HepG2 (cell line): ENCODE results near the gene GMPPA.

Experiments used
- CENPT ChIP-seq: sonication (generic); formaldehyde crosslinking; IDR thresholded peaks from 2 replicates; pipeline ENCODE4 v1.8.0; 2022; ENCODE audit warnings: low read depth, mild to moderate bottlenecking, moderate library complexity, missing genetic modification reagents
- CTCF ChIP-seq: sonication (generic); formaldehyde crosslinking; IDR thresholded peaks from 2 replicates; pipeline ENCODE4 v1.5.0; 2020; ENCODE audit warnings: mild to moderate bottlenecking, missing genetic modification reagents, moderate library complexity
- GATAD1 ChIP-seq: IDR thresholded peaks from 2 replicates; pipeline ENCODE4 v1.6.1; 2016; ENCODE audit warnings: missing genetic modification reagents, missing compliant biosample characterization
- KAT7 ChIP-seq: IDR thresholded peaks from 2 replicates; pipeline ENCODE4 v1.6.1; 2018; ENCODE audit warnings: borderline replicate concordance, missing compliant biosample characterization
- MYNN ChIP-seq: sonication (generic); formaldehyde crosslinking; IDR thresholded peaks from 2 replicates; pipeline ENCODE4 v1.4.0; 2020; ENCODE audit warnings: mild to moderate bottlenecking, low read depth, missing genetic modification reagents
- NFRKB ChIP-seq: fragments of 450-650 bp; IDR thresholded peaks from 2 replicates; pipeline ENCODE4 v1.6.1; 2017
- PBX3 ChIP-seq: sonication (generic); formaldehyde crosslinking; IDR thresholded peaks from 2 replicates; pipeline ENCODE4 v1.8.1; 2023; ENCODE audit warnings: missing genetic modification reagents, inconsistent platforms, borderline replicate concordance
- XRCC5 ChIP-seq: fragments of 200-400 bp; formaldehyde crosslinking; optimal IDR thresholded peaks from 2 replicates; pipeline ENCODE3; 2017; ENCODE audit warnings: mild to moderate bottlenecking, low read length
- ZFX ChIP-seq: sonication (generic); formaldehyde crosslinking; IDR thresholded peaks from 2 replicates; pipeline ENCODE4 v1.4.0; 2020; ENCODE audit warnings: mild to moderate bottlenecking, low read depth, missing genetic modification reagents, moderate library complexity
- ZNF646 ChIP-seq: sonication (generic); formaldehyde crosslinking; IDR thresholded peaks from 2 replicates; pipeline ENCODE4 v1.9.0; 2021; ENCODE audit warnings: mild to moderate bottlenecking, missing genetic modification reagents
- ZNF777 ChIP-seq: sonication (generic); formaldehyde crosslinking; IDR thresholded peaks from 2 replicates; pipeline ENCODE4 v1.4.0; 2020; ENCODE audit warnings: missing genetic modification reagents
- ZSCAN5A ChIP-seq: sonication (generic); formaldehyde crosslinking; IDR thresholded peaks from 2 replicates; pipeline ENCODE4 v1.8.0; 2022; ENCODE audit warnings: mild to moderate bottlenecking, missing genetic modification reagents, borderline replicate concordance

- TF ChIP-seq GATAD1: no peak
- TF ChIP-seq CTCF (CRISPR knock-in tag): no peak
- no peak for TF ChIP-seq ZFX (CRISPR knock-in tag)
- no peak for TF ChIP-seq NFRKB
- TF ChIP-seq XRCC5: no peak
- TF ChIP-seq ZNF646: no peak
- TF ChIP-seq KAT7 (CRISPR knock-in tag): no peak
- TF ChIP-seq ZSCAN5A (CRISPR knock-in tag): no peak
- no peak for TF ChIP-seq PBX3
- no peak for TF ChIP-seq ZNF777 (CRISPR knock-in tag)
- no peak for TF ChIP-seq CENPT
- TF ChIP-seq MYNN: no peak
Observed at GRCh38 chr2:219525533-219526232, 27.0 kb downstream of the GMPPA start.
